ENCODE data around the gene CFAP157.

Gene CFAP157

GRCh38 chr9:127706836-127707241 is at the start of gene CFAP157:
Gene CFAP157, plus strand, starts transcription at chr9:127706988. Its CDS starts 44 bp downstream, at chr9:127707032.
- peaks cover 2% of the 10 kb centered on the region for H3K27me3 Mint-ChIP-seq
- H3K36me3 Mint-ChIP-seq = no peaks in the 10 kb centered on the region
- no peaks in the 10 kb centered on the region for H3K9me3 Mint-ChIP-seq
- no peak within 1 kb of the TSS for H3K4me3 Mint-ChIP-seq
- no peak for ATAC-seq (ENCODE audit: low read depth)
- DNase-seq (ENCODE audit: low spot score in 2 of 2) = no peak
- peaks cover 9% of the 10 kb centered on the region for H3K4me1 Mint-ChIP-seq
- no peak within 1 kb of the TSS for H3K27ac Mint-ChIP-seq

DNA sequence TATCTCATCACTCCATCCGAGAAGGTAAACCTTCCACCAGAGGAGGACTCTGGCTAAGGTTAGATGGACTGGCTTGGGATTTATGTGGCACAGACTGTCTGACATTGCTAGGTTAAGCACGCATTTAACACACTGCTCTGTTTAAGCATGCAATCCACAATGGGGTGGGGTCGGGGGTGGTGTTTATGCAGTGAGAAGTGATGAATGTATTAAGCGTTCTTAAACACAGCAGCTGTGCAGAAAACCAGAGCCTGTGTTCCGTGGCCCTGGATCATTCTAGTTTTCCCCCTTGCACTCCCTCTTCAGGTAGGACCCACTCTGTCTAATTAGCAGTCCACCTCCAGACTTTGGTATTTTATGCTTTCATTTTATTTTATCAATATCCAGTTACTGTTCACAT is 48.4 kb upstream of the CFAP157 start:
- no peak for ATAC-seq (ENCODE audit: low read depth)
- DNase-seq (ENCODE audit: low spot score in 2 of 2) = no peak
- H3K4me1 Mint-ChIP-seq = no peaks in the 10 kb centered on the region
- peaks cover 13% of the 10 kb centered on the region for H3K27me3 Mint-ChIP-seq
- H3K36me3 Mint-ChIP-seq = no peaks in the 10 kb centered on the region
- H3K9me3 Mint-ChIP-seq = no peaks in the 10 kb centered on the region
- no peak overlapping the region for H3K27ac Mint-ChIP-seq
- H3K4me3 Mint-ChIP-seq = no peak overlapping the region

DNA sequence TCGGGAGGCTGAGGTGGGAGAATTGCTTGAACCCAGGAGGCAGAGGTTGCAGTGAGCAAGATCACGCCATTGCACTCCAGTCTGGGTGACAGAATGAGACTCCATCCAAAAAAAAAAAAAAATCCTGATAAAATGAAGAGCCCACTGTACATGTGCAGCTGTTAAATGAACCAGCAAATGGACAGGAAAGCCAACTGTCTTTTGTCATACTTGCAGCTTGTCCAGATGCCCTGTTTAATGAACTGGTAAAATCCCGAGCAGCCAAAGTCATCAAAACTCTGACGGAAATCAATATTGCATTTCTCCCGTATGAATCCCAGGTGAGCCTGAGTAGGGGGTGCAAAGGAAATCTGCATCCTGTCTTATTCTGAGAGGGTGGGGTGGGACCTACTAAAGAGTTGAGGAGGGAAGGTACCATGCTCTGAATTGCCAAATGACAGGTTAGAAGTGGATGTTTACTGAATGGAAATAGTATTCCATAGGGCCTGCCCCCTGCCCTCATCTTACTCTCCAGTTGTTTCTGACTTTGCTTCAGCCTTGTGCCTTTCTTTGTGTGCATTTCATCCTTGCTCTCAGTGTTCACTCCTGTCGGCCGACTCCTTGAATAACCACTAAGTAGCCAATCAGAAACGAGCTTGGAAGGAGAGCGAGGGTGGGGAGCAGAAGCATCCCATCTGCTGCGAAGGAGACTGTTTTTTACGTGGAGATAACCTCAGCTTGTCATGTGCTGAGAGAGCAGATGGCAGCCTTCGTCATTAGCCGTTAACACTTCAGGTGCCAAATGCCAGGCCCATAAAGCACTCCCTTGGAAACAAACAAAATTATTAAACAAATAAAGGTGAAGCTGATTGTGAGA is 45.7 kb upstream of the CFAP157 start:
- Mint-ChIP-seq H3K36me3 (no peaks in the 10 kb centered on the region), H3K27me3 (peaks cover 15% of the 10 kb centered on the region), H3K9me3 (no peaks in the 10 kb centered on the region), H3K4me1 (no peaks in the 10 kb centered on the region), H3K4me3 (no peak overlapping the region), H3K27ac (no peak overlapping the region)
- DNase-seq (ENCODE audit: low spot score in 2 of 2) (no peak), ATAC-seq (ENCODE audit: low read depth) (no peak)

DNA sequence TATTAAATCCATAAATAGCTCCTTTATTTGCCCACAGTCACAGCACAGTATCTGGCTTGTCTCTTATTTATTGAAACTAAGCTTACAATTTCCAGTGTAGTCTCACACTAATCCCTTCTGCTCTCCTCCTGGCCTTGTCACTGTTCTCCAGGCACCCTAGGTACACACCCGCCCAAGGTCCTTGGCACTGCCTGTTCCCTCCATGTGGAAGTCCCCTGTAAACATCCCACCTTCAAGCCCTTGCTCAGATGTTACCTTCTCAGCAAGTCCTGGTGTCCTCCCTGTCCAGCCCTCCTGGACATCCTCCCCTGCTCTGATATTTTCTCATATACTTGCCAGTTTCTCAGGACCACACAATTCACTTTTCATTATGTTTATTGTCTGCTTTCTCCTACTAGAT is 44.2 kb upstream of the CFAP157 start:
- Mint-ChIP-seq H3K4me3 (no peak overlapping the region), H3K36me3 (no peaks in the 10 kb centered on the region), H3K27ac (no peak overlapping the region), H3K4me1 (no peaks in the 10 kb centered on the region), H3K27me3 (peaks cover 11% of the 10 kb centered on the region), H3K9me3 (no peaks in the 10 kb centered on the region)
- no peak for ATAC-seq (ENCODE audit: low read depth)
- no peak for DNase-seq (ENCODE audit: low spot score in 2 of 2)

DNA sequence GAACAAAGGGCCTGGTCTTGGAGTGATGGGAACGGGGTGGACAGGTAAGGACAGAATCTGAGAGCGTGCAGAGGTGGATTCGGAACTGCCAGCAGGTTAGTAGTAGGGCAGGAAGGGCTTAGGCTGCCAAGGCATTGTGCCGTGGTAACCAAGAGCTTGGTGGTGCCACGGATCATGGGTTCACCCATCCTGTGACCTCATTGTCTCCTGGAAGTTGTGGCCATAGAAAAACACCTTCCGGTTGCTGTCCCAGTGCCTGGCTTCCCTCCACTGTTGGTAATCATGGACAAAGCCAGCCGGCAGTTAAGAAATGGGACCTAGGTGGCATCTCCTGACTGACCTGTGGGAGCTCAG is 42.5 kb upstream of the CFAP157 start:
- H3K9me3 Mint-ChIP-seq = no peaks in the 10 kb centered on the region
- no peaks in the 10 kb centered on the region for H3K36me3 Mint-ChIP-seq
- peaks cover 11% of the 10 kb centered on the region for H3K27me3 Mint-ChIP-seq
- no peak for ATAC-seq (ENCODE audit: low read depth)
- no peak overlapping the region for H3K4me3 Mint-ChIP-seq
- no peaks in the 10 kb centered on the region for H3K4me1 Mint-ChIP-seq
- DNase-seq (ENCODE audit: low spot score in 2 of 2) = no peak
- no peak overlapping the region for H3K27ac Mint-ChIP-seq

DNA sequence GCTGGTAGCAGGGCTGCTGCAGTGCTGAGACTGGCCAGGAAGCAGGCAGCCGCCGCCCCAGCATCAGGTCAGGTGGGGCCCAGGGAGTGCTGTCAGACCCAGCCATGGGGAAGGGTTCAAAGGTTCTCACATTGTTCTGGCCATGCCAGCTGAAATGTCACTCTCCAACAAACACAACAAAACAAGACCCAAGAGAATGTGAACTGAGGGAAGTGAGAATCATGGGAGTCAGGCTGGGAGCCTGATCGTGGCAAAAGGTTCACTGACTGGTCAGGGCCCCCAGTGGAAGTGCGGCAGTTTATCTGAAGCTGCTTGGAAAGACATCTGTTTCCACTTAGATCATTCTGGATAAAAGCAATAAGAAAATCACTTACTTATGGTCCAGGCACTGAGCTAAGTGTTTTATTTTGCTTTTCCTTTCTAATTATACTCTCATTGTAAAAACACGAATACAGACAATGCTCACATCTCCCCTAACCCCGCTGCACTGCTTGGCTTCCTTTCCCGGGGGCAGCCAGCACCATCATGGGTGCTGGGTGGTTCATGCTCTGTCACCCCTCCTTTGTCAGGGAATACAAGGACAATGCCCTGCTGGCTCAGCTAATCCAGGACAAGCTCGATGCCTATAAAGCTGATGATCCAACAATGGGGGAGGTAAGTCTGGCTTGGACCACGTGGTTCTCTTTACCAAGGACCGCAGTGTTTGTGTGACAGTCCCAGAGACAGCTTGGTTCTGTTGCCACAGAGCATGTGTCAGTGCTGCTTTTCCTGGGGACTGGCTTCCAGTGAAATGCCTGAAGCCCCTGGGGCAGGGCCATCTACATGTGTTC is 41.9 kb upstream of the CFAP157 start:
- Mint-ChIP-seq H3K4me3 (no peak overlapping the region), H3K36me3 (no peaks in the 10 kb centered on the region), H3K4me1 (no peaks in the 10 kb centered on the region), H3K9me3 (no peaks in the 10 kb centered on the region), H3K27me3 (peaks cover 11% of the 10 kb centered on the region), H3K27ac (no peak overlapping the region)
- no peak for ATAC-seq (ENCODE audit: low read depth)
- no peak for DNase-seq (ENCODE audit: low spot score in 2 of 2)

- H3K27ac Mint-ChIP-seq = no peak overlapping the region
- H3K4me3 Mint-ChIP-seq = no peak overlapping the region
- H3K36me3 Mint-ChIP-seq = no peaks in the 10 kb centered on the region
- ATAC-seq (ENCODE audit: low read depth) (no peak), DNase-seq (ENCODE audit: low spot score in 2 of 2) (no peak)
- H3K27me3 Mint-ChIP-seq = peaks cover 9% of the 10 kb centered on the region
- H3K4me1 Mint-ChIP-seq = no peaks in the 10 kb centered on the region
- H3K9me3 Mint-ChIP-seq = no peaks in the 10 kb centered on the region
Observed at GRCh38 chr9:127667127-127667844, 39.5 kb upstream of the CFAP157 start.

DNA sequence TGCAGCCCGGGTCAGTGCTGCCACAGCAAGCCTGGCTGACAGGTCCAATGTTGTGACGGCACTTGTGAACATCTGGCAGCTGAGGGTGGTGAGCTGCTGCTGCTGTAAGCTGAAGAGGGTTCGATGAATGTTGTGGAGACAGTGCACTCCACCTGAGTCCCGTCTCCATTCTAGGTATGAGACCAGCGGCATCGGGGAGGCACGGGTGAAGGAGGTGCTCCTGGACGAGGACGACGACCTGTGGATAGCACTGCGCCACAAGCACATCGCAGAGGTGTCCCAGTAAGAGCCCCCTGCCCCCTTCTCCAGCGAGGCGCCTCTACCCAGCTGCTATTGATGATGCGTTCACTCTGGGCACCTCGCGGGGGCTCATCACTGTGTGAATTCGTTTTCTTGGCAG is 38.9 kb upstream of the CFAP157 start:
- DNase-seq (ENCODE audit: low spot score in 2 of 2) (no peak), ATAC-seq (ENCODE audit: low read depth) (no peak)
- Mint-ChIP-seq H3K36me3 (no peaks in the 10 kb centered on the region), H3K4me1 (no peaks in the 10 kb centered on the region), H3K4me3 (no peak overlapping the region), H3K27ac (no peak overlapping the region), H3K9me3 (no peaks in the 10 kb centered on the region), H3K27me3 (peaks cover 7% of the 10 kb centered on the region)

- no peaks in the 10 kb centered on the region for H3K4me1 Mint-ChIP-seq
- ATAC-seq (ENCODE audit: low read depth) (no peak), DNase-seq (ENCODE audit: low spot score in 2 of 2) (no peak)
- no peak overlapping the region for H3K4me3 Mint-ChIP-seq
- H3K36me3 Mint-ChIP-seq = no peaks in the 10 kb centered on the region
- H3K9me3 Mint-ChIP-seq = no peaks in the 10 kb centered on the region
- H3K27ac Mint-ChIP-seq = no peak overlapping the region
- no peaks in the 10 kb centered on the region for H3K27me3 Mint-ChIP-seq
Observed at GRCh38 chr9:127673234-127673633, 33.6 kb upstream of the CFAP157 start.

- H3K4me3 Mint-ChIP-seq = no peak overlapping the region
- H3K27ac Mint-ChIP-seq = no peak overlapping the region
- no peaks in the 10 kb centered on the region for H3K4me1 Mint-ChIP-seq
- no peaks in the 10 kb centered on the region for H3K36me3 Mint-ChIP-seq
- peaks cover 12% of the 10 kb centered on the region for H3K27me3 Mint-ChIP-seq
- DNase-seq (ENCODE audit: low spot score in 2 of 2) (no peak), ATAC-seq (ENCODE audit: low read depth) (no peak)
- H3K9me3 Mint-ChIP-seq = no peaks in the 10 kb centered on the region
Observed at GRCh38 chr9:127676638-127677037, 30.1 kb upstream of the CFAP157 start.

DNA sequence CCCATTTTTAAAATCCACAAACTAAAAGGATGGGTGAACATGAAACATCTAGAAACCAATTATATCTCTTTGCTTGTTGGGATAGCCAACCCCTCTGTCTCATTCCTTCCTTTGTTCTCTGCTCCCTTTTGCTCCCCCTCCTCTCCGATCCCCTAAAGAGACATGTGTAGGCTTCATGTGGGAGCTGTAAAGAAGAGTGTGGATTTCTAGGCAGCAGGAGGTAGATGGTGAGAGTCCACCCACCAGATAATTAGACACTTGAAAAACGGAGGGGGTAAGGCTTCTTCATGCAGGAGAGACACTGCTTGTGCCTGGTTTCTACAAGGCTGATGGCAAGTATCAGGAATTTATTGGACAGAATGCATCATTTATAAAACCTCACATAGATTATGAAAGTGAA is 27.3 kb upstream of the CFAP157 start:
- no peaks in the 10 kb centered on the region for H3K4me1 Mint-ChIP-seq
- H3K27me3 Mint-ChIP-seq = peaks cover 17% of the 10 kb centered on the region
- H3K9me3 Mint-ChIP-seq = no peaks in the 10 kb centered on the region
- no peak overlapping the region for H3K4me3 Mint-ChIP-seq
- H3K36me3 Mint-ChIP-seq = no peaks in the 10 kb centered on the region
- ATAC-seq (ENCODE audit: low read depth) = no peak
- no peak for DNase-seq (ENCODE audit: low spot score in 2 of 2)
- no peak overlapping the region for H3K27ac Mint-ChIP-seq

- H3K9me3 Mint-ChIP-seq = no peaks in the 10 kb centered on the region
- H3K27ac Mint-ChIP-seq = no peak overlapping the region
- ATAC-seq (ENCODE audit: low read depth) (no peak), DNase-seq (ENCODE audit: low spot score in 2 of 2) (no peak)
- H3K27me3 Mint-ChIP-seq = peaks cover 20% of the 10 kb centered on the region
- H3K4me3 Mint-ChIP-seq = no peak overlapping the region
- no peaks in the 10 kb centered on the region for H3K36me3 Mint-ChIP-seq
- no peaks in the 10 kb centered on the region for H3K4me1 Mint-ChIP-seq
Observed at GRCh38 chr9:127680226-127680625, 26.6 kb upstream of the CFAP157 start.

DNA sequence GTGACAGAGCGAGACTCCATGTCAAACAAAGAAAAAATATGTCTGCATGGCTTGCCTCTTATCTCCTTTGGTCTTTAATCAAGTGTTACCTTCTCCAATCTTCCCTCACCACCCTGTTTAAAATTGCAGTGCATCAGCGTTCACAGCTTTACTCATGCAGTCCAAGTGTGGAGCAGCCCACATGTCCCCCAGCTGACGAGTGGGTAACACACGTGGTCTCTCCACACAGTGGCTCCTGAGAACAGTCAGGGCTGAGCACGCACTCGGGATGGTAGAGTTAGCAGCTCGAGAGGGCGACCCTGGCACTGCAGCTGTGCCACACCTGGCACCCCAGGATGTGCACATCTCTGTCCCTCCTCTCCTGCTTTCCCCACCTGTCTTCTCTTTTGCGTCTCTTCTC is 25.9 kb upstream of the CFAP157 start:
- no peaks in the 10 kb centered on the region for H3K4me1 Mint-ChIP-seq
- peaks cover 20% of the 10 kb centered on the region for H3K27me3 Mint-ChIP-seq
- no peak for ATAC-seq (ENCODE audit: low read depth)
- H3K4me3 Mint-ChIP-seq = no peak overlapping the region
- no peak for DNase-seq (ENCODE audit: low spot score in 2 of 2)
- no peak overlapping the region for H3K27ac Mint-ChIP-seq
- no peaks in the 10 kb centered on the region for H3K36me3 Mint-ChIP-seq
- no peaks in the 10 kb centered on the region for H3K9me3 Mint-ChIP-seq
